K562 (cell line): Measurements from ENCODE around the gene BOLA3. TPM values are rescaled to one million over a fixed set of nuclear protein-coding genes. Genes with fewer than 3 reads are reported as not detected.

Experiments used
- ATAC-seq: fragments of 200-7000 bp; cut with Tn5 transposase; 3 replicates; pipeline ENCODE4 v1.9.1; 2020; ENCODE audit warnings: moderate library complexity
- BruUV-seq: library from RNA; stranded (reverse); fragments of 400-500 nt; replicated peaks from 2 replicates; lab custom pipeline; 2021; lab: Mats Ljungman, UMichigan
- CTCF ChIA-PET: fragments of 300-600 bp; formaldehyde crosslinking; extraction: SDS; loops from one replicate; lab custom pipeline; 2021; ENCODE audit warnings: low intra/inter-chr PET ratio; lab: Yijun Ruan, JAX
- POLR2A ChIA-PET: fragments of 300-600, 350-650 bp; sonication (Branson Sonifier 250); formaldehyde crosslinking; extraction: SDS; loops from one replicate; lab custom pipeline; 2021; ENCODE audit warnings: antibody characterized with exemption, inconsistent platforms; lab: Yijun Ruan, JAX
- DNase-seq, 4 experiments: peaks; one replicate each; pipeline versions ENCODE4 v3.0.0 to v3.0.0-alpha.2; 2011 to 2018; ENCODE audit warnings: low spot score in 3 of 4, mixed read lengths in 3 of 4; ENCODE audit errors: extremely low read depth in 1 of 4
- FAIRE-seq: peaks from 2 replicates; lab custom pipeline; 2011; peaks lifted over from hg19 to GRCh38; lab: Jason Lieb, UNC
- H2AFZ ChIP-seq: 2 replicates; pipeline ENCODE4 v1.6.0; 2011; ENCODE audit warnings: low read depth, low read length, control low read depth, inconsistent platforms
- H3K27ac ChIP-seq: fragments of 200-600 bp; 3 replicates; pipeline ENCODE4 v1.8.0; 2011; ENCODE audit warnings: low read depth, mild to moderate bottlenecking, control low read depth, inconsistent platforms, low read length, moderate library complexity, mixed read lengths; ENCODE audit errors: extremely low read depth
- H3K27me3 ChIP-seq, 2 experiments: fragments of 300-600 bp in 1 of 2; 2 replicates in 1 of 2; 3 replicates in 1 of 2; pipeline versions ENCODE4 v1.6.0 to v1.8.0; 2011; ENCODE audit warnings: inconsistent platforms in 2 of 2, low read length in 2 of 2, mild to moderate bottlenecking in 1 of 2, mixed read lengths in 1 of 2, moderate library complexity in 1 of 2; ENCODE audit not compliant: control insufficient read depth in 2 of 2, insufficient read depth in 2 of 2
- H3K36me3 ChIP-seq: fragments of 300-600 bp; 3 replicates; pipeline ENCODE4 v1.8.0; 2011; ENCODE audit warnings: mild to moderate bottlenecking, low read length, inconsistent platforms; ENCODE audit not compliant: control insufficient read depth, insufficient read depth
- H3K4me1 ChIP-seq, 2 experiments: fragments of 200-600 bp in 1 of 2; replicated peaks in 1 of 2; 2 replicates in 1 of 2; 3 replicates in 1 of 2; pipeline versions ENCODE4 v1.5.1 to v1.8.0; 2011; ENCODE audit warnings: inconsistent platforms in 2 of 2, low read length in 2 of 2, mild to moderate bottlenecking in 1 of 2, mixed read lengths in 1 of 2, moderate library complexity in 1 of 2; ENCODE audit not compliant: control insufficient read depth in 2 of 2, insufficient read depth in 2 of 2
- H3K4me2 ChIP-seq: 2 replicates; pipeline ENCODE4 v1.6.1; 2011; ENCODE audit warnings: low read length, control low read depth, inconsistent platforms, mixed read lengths; ENCODE audit not compliant: insufficient read depth
- H3K4me3 ChIP-seq: fragments of 200-600 bp; sonication (generic), shearing (Covaris generic); 2 replicates; pipeline ENCODE4 v1.5.1; 2016; ENCODE audit warnings: control low read depth, inconsistent platforms
- H3K79me2 ChIP-seq: fragments of 200-600 bp; 3 replicates; pipeline ENCODE4 v1.8.0; 2011; ENCODE audit warnings: low read length, inconsistent platforms; ENCODE audit not compliant: control insufficient read depth, insufficient read depth
- H3K9ac ChIP-seq, 2 experiments: 2 replicates each; pipeline versions ENCODE4 v1.6.0 to v1.6.1; 2011; ENCODE audit warnings: low read depth in 2 of 2, low read length in 2 of 2, control low read depth in 1 of 2, inconsistent platforms in 1 of 2, mild to moderate bottlenecking in 1 of 2, mixed read lengths in 1 of 2; ENCODE audit not compliant: insufficient read depth in 1 of 2
- H3K9me1 ChIP-seq: one replicate; pipeline ENCODE4 v1.6.0; 2011; ENCODE audit warnings: inconsistent platforms, mild to moderate bottlenecking, low read length, moderate library complexity; ENCODE audit not compliant: control insufficient read depth, insufficient read depth
- H3K9me3 ChIP-seq: replicated peaks from 2 replicates; pipeline ENCODE4 v1.5.1; 2011; ENCODE audit warnings: low read depth, low read length, inconsistent platforms; ENCODE audit not compliant: control insufficient read depth, insufficient read depth
- H4K20me1 ChIP-seq: replicated peaks from 2 replicates; pipeline ENCODE4 v1.6.1; 2011; ENCODE audit warnings: low read length, inconsistent platforms, mixed read lengths; ENCODE audit not compliant: control insufficient read depth, insufficient read depth
- AFF1 ChIP-seq, 2 experiments: fragments of 450-650 bp; IDR thresholded peaks; 2 replicates each; pipeline ENCODE4 v1.6.1; 2018; ENCODE audit warnings: mild to moderate bottlenecking in 2 of 2, low read depth in 1 of 2; ENCODE audit not compliant: partially characterized antibody in 2 of 2
- HOXB6 ChIP-seq: fragments of 250-450 bp; sonication (Bioruptor Pico); IDR thresholded peaks from 2 replicates; pipeline ENCODE4 v1.5.1; 2022; ENCODE audit warnings: mild to moderate bottlenecking, borderline replicate concordance
- MLX ChIP-seq, 2 experiments: fragments of 450-650 bp in 1 of 2; sonication (generic) in 1 of 2; formaldehyde crosslinking; conservative IDR thresholded peaks; 2 replicates each; pipeline versions ENCODE4 v1.4.0 to v1.8.1; 2020 to 2022; ENCODE audit warnings: mild to moderate bottlenecking in 1 of 2, missing genetic modification reagents in 1 of 2
- NCOA2 ChIP-seq, 2 experiments: fragments of 450-650 bp; IDR thresholded peaks; 2 replicates each; pipeline ENCODE4 v1.6.1; 2018; ENCODE audit warnings: mild to moderate bottlenecking in 2 of 2, moderate library complexity in 1 of 2; ENCODE audit not compliant: partially characterized antibody in 2 of 2
- PYGO2 ChIP-seq: fragments of 450-650 bp; IDR thresholded peaks from 2 replicates; pipeline ENCODE4 v1.6.1; 2016; ENCODE audit warnings: mild to moderate bottlenecking, missing genetic modification characterization, moderate library complexity, missing compliant biosample characterization
- SRSF3 ChIP-seq: fragments of 200-400 bp; formaldehyde crosslinking; IDR thresholded peaks from 2 replicates; pipeline ENCODE4 v1.6.1; 2016; ENCODE audit warnings: mild to moderate bottlenecking, low read length, moderate library complexity; ENCODE audit not compliant: insufficient read depth
- ZNF140 ChIP-seq: fragments of 250-450 bp; sonication (Bioruptor Pico); IDR thresholded peaks from 2 replicates; pipeline ENCODE4 v1.8.0; 2021; ENCODE audit warnings: moderate library complexity, mild to moderate bottlenecking, inconsistent platforms
- ZNF639 ChIP-seq, 2 experiments: fragments of 200-800 bp in 1 of 2; sonication (Bioruptor generic) in 1 of 2; sonication (generic) in 1 of 2; formaldehyde crosslinking in 1 of 2; IDR thresholded peaks in 1 of 2; conservative IDR thresholded peaks in 1 of 2; 2 replicates each; pipeline versions ENCODE4 v1.5.0 to v1.6.1; 2016 to 2020; ENCODE audit warnings: missing compliant biosample characterization in 1 of 2, missing genetic modification characterization in 1 of 2, missing genetic modification reagents in 1 of 2
- ZNF707 ChIP-seq: fragments of 250-450 bp; sonication (Bioruptor Pico); conservative IDR thresholded peaks from 2 replicates; pipeline ENCODE4 v1.8.0; 2022; ENCODE audit warnings: inconsistent platforms, mild to moderate bottlenecking, moderate library complexity
- WGBS: fragments of 100-300 bp; shearing (Covaris generic); methylation state at CpG from one replicate; pipeline ENCODE4 v1.1.6; 2016; ENCODE audit warnings: low coverage, mixed read lengths; ENCODE audit not compliant: insufficient coverage; ENCODE audit errors: missing lambda C conversion rate; 5-methylcytosine and 5-hydroxymethylcytosine counted together
- in situ Hi-C: fragments of 300-500 bp; cut with MboI; formaldehyde crosslinking; loops from 4 replicates; pipeline ENCODE4 v1.15.0; 2018; ENCODE audit warnings: inconsistent platforms, mixed read lengths
- intact Hi-C: fragments of 100-400 bp; cut with micrococcal nuclease; formaldehyde crosslinking; loops from 2 replicates; pipeline ENCODE4 v1.14.2; 2022
- polyA plus RNA-seq, 8 experiments: library from polyadenylated mRNA; depleted of rRNA in 4 of 8; stranded (reverse) in 5 of 8; unstranded in 3 of 8; fragments of >200 nt; fragmentation: Nextera tagmentation in 2 of 8; fragmentation: Illumina TruSeq in 1 of 8; extraction: Ambion mirVana in 2 of 8; extraction: Trizol in 1 of 8; gene quantifications; 2 replicates each; pipeline versions ENCODE4 v1.2.1 to v1.2.3, GENCODE V29; 2011 to 2014; ENCODE audit warnings: inconsistent platforms in 1 of 8, missing spikeins in 1 of 8
- total RNA-seq, 7 experiments: library from RNA; depleted of rRNA in 6 of 7; stranded (reverse); fragments of >200 nt in 6 of 7; fragmentation: Illumina TruSeq in 2 of 7; extraction: Trizol in 2 of 7; gene quantifications; 2 replicates each; pipeline versions ENCODE4 v1.2.1 to v1.2.3, GENCODE V29; 2011 to 2021; ENCODE audit warnings: low replicate concordance in 1 of 7

Gene BOLA3
- total and polyA plus RNA-seq, 9 of the 15 experiments (the other 6 are each of a cell fraction or from before 2014, with no cell fraction given) = 149 to 619 (median 255) TPM

- TF ChIP-seq SRSF3 (no peak), ZNF140 (CRISPR knock-in tag) (no peak), NCOA2 (IDR thresholded peaks at IDR 0.05; ENCODE audit: partially characterized antibody in 2 of 2) (no peak), HOXB6 (CRISPR knock-in tag) (no peak), MLX (CRISPR knock-in tag; conservative IDR thresholded peaks at IDR 0.05) (no peak), ZNF707 (CRISPR knock-in tag) (no peak), ZNF639 (CRISPR knock-in tag; conservative IDR thresholded peaks at IDR 0.05 in 1 of 2, IDR thresholded peaks at IDR 0.05 in 1 of 2) (no peak), AFF1 (IDR thresholded peaks at IDR 0.05; ENCODE audit: low read depth in 1 of 2, partially characterized antibody in 2 of 2) (no peak), PYGO2 (tag) (no peak)
- TF ChIP-seq, all 486 proteins: peak for 0
- in situ Hi-C loops (no loop called here), intact Hi-C loops (no loop called here)
- no TSS peak for BruUV-seq
- no peaks in the 10 kb centered on the region for H3K9me1 ChIP-seq
- no peak for ATAC-seq
- ChIA-PET CTCF (no interaction called here), POLR2A (interaction anchor here (0.7 kb wide), 1 partner anchor 28 kb away, joined by 3 read pairs; no protein-coding TSS in a partner anchor)
- H3K4me2 ChIP-seq = no peak overlapping the region
- no peaks in the 10 kb centered on the region for H3K9me3 ChIP-seq
- H3K27me3 ChIP-seq = no peaks in the 10 kb centered on the region
- no peak for FAIRE-seq
- WGBS = 85% methylated on average over 5 of the region's 6 CpGs
- DNase-seq = no peak
- no peaks in the 10 kb centered on the region; a peak in 1 of 5 replicates for H3K4me1 ChIP-seq
- no peak overlapping the region for H3K27ac ChIP-seq
- no peak overlapping the region for H2AFZ ChIP-seq
- no peak overlapping the region for H3K9ac ChIP-seq
- H4K20me1 ChIP-seq = no peaks in the 10 kb centered on the region
- peaks cover 72% of the 10 kb centered on the region; the same call in 2 of the 3 replicates for H3K36me3 ChIP-seq
- no peak overlapping the region for H3K4me3 ChIP-seq
- H3K79me2 ChIP-seq = no peaks in the 10 kb centered on the region
These were observed 53.9 kb downstream of the BOLA3 start for GRCh38 chr2:74093840-74094239.
